ENCODE results near the gene KLHL25.
A peak's percentile ranks its signal among the peaks of the same experiment; 100 is the strongest.

Gene KLHL25

GRCh38 chr15:85752124-85752475, 42.6 kb downstream of the KLHL25 start:
- TF ChIP-seq CTCF (IDR thresholded peaks at IDR 0.05; ENCODE audit: borderline replicate concordance, extremely low read depth, low read length, poor library complexity, severe bottlenecking) (no peak), EZH2 (IDR thresholded peaks at IDR 0.05; ENCODE audit: borderline replicate concordance, low read depth, low read length, severe bottlenecking) (no peak)
- Histone ChIP-seq H4K20me1 (ENCODE audit: insufficient read depth, low read length) (no peaks in the 10 kb centered on the region), H2AFZ (ENCODE audit: low read depth, low read length) (no peak overlapping the region), H3K4me3 (ENCODE audit: low read depth in 1 of 2, low read length in 2 of 2) (no peak overlapping the region), H3K9me3 (ENCODE audit: insufficient read depth, low read length, severe bottlenecking) (no peaks in the 10 kb centered on the region), H3K4me2 (ENCODE audit: insufficient read depth, low read length) (no peak overlapping the region), H3K27me3 (ENCODE audit: insufficient read depth, low read length, poor library complexity) (no peaks in the 10 kb centered on the region), H3K27ac (ENCODE audit: low read length) (no peak overlapping the region), H3K79me2 (ENCODE audit: insufficient read depth, low read length) (no peaks in the 10 kb centered on the region), H3K4me1 (ENCODE audit: insufficient read depth, low read length) (no peaks in the 10 kb centered on the region), H3K36me3 (ENCODE audit: insufficient read depth, low read length) (peaks cover 20% of the 10 kb centered on the region; the same call in 1 of the 2 replicates), H3K9ac (ENCODE audit: low read depth, low read length) (no peak overlapping the region)
- DNase-seq (no peak), ATAC-seq (ENCODE audit: insufficient read depth, low read depth) (no peak)

- Histone ChIP-seq H3K9ac (ENCODE audit: low read depth, low read length) (no peak overlapping the region), H3K9me3 (ENCODE audit: insufficient read depth, low read length, severe bottlenecking) (no peaks in the 10 kb centered on the region), H3K27me3 (ENCODE audit: insufficient read depth, low read length, poor library complexity) (no peaks in the 10 kb centered on the region), H3K27ac (ENCODE audit: low read length) (no peak overlapping the region), H3K4me3 (ENCODE audit: low read depth in 1 of 2, low read length in 2 of 2) (no peak overlapping the region), H3K4me2 (ENCODE audit: insufficient read depth, low read length) (no peak overlapping the region), H3K79me2 (ENCODE audit: insufficient read depth, low read length) (no peaks in the 10 kb centered on the region), H3K4me1 (ENCODE audit: insufficient read depth, low read length) (no peaks in the 10 kb centered on the region), H3K36me3 (ENCODE audit: insufficient read depth, low read length) (peaks cover 23% of the 10 kb centered on the region), H4K20me1 (ENCODE audit: insufficient read depth, low read length) (no peaks in the 10 kb centered on the region), H2AFZ (ENCODE audit: low read depth, low read length) (no peak overlapping the region)
- DNase-seq: peak; percentile 26
- ATAC-seq (ENCODE audit: insufficient read depth, low read depth): peak; percentile 55
- TF ChIP-seq EZH2 (IDR thresholded peaks at IDR 0.05; ENCODE audit: borderline replicate concordance, low read depth, low read length, severe bottlenecking) (no peak), CTCF (IDR thresholded peaks at IDR 0.05; ENCODE audit: borderline replicate concordance, extremely low read depth, low read length, poor library complexity, severe bottlenecking) (no peak)
Measured at GRCh38 chr15:85751291-85752123, 43.2 kb downstream of the KLHL25 start.

DNA sequence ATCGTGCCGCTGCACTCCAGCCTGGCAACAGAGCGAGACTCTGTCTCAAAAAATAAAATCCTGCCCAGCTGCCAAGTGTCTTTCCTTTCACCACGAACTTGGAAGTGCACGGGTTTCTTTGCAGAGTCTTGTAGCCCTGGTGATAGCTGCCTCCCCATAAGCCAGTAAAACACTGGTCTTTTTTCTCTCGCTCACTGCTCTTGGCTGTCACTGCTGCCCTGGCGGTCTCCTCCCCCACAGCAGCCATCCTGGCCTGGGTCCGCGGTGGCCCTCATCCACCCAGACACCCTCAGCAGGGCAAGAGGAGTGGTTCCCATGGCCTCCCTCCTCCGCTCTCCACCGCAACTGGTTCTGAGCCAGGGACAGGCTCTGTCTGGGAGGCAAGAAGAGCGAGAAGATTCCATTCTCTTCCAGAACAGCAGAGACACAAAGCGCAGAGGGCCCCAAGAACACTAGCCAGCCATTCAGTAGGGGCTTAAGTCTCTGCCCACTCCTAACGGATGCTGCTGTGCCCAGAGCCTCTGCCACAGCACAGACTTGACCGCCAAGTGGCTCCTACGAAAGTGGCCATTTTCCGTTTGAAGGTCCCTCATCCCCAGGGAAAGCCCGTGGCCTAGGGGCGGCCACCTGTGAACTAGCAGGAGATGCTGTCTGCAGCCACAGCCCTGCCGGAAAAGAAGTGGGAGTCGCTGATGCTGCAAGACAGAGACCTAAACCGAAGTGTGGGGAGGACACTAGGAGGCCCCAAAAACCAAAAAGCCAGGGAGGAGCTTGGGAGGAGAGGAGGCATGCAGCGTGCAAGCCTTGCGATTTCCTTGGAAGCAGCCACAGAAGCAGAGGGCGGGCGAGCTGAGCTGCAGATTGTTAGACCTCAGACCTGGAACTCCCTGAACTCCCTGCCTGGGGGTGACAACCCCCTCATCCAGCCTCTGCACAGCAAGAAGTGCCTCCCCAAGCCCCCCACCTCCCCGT, 44.1 kb downstream of the KLHL25 start:
- no peaks in the 10 kb centered on the region for H4K20me1 ChIP-seq (ENCODE audit: insufficient read depth, low read length)
- no peak for TF ChIP-seq EZH2 (IDR thresholded peaks at IDR 0.05; ENCODE audit: borderline replicate concordance, low read depth, low read length, severe bottlenecking)
- TF ChIP-seq CTCF (IDR thresholded peaks at IDR 0.05; ENCODE audit: borderline replicate concordance, extremely low read depth, low read length, poor library complexity, severe bottlenecking): no peak
- DNase-seq (no peak), ATAC-seq (ENCODE audit: insufficient read depth, low read depth) (0 out of 3 replicates have a peak, but pooled peaks have one; percentile 10)
- no peaks in the 10 kb centered on the region for H3K27me3 ChIP-seq (ENCODE audit: insufficient read depth, low read length, poor library complexity)
- no peak overlapping the region for H2AFZ ChIP-seq (ENCODE audit: low read depth, low read length)
- H3K79me2 ChIP-seq (ENCODE audit: insufficient read depth, low read length): no peaks in the 10 kb centered on the region
- H3K27ac ChIP-seq (ENCODE audit: low read length): no peak overlapping the region
- no peaks in the 10 kb centered on the region for H3K4me1 ChIP-seq (ENCODE audit: insufficient read depth, low read length)
- no peaks in the 10 kb centered on the region for H3K9me3 ChIP-seq (ENCODE audit: insufficient read depth, low read length, severe bottlenecking)
- H3K4me2 ChIP-seq (ENCODE audit: insufficient read depth, low read length): no peak overlapping the region
- H3K9ac ChIP-seq (ENCODE audit: low read depth, low read length): no peak overlapping the region
- peaks cover 30% of the 10 kb centered on the region for H3K36me3 ChIP-seq (ENCODE audit: insufficient read depth, low read length)
- H3K4me3 ChIP-seq (ENCODE audit: low read depth in 1 of 2, low read length in 2 of 2): no peak overlapping the region
